T-helper 9 cell (primary cell): ENCODE data around the gene MEX3C.

ENCODE experiments used
- DNase-seq: peaks from one replicate; pipeline ENCODE4 v3.0.0-alpha.2; 2020

The MEX3C gene

DNA sequence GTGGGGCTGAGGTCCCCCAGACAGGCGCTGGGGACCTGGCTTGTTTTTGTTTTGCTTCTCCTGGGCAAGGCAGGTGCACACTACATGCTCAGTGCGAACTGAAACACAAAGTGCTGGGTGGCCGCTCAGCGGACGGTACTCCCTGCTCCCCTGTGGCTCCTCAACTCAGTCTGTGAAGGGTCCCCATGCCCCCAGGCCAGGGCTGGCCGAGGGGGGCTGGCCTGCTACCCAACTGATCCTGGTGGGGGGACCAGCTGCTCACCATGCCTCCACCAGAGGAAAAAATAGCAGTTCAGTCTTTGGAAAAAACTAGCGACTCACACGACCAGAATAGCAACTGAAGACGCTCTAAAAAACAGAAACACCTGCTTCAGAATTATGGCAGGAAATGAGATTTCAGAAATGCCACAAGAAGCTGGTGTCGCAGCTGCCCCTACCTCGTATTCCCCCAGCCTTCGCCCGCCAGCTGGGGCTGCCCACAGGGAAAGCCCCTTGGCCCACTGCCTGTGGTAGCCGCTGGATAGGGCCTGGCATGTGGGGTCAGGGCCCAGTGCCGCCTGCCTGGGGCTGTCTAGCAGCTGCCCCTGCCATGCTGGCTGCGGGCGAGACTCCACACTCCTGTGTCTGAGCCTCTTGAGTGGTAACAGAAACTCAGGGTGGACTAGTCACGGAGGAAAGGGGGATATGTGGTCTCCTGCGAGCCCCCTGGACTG lies 43.7 kb downstream of the MEX3C start:
- DNase-seq = peak; percentile 15

DNA sequence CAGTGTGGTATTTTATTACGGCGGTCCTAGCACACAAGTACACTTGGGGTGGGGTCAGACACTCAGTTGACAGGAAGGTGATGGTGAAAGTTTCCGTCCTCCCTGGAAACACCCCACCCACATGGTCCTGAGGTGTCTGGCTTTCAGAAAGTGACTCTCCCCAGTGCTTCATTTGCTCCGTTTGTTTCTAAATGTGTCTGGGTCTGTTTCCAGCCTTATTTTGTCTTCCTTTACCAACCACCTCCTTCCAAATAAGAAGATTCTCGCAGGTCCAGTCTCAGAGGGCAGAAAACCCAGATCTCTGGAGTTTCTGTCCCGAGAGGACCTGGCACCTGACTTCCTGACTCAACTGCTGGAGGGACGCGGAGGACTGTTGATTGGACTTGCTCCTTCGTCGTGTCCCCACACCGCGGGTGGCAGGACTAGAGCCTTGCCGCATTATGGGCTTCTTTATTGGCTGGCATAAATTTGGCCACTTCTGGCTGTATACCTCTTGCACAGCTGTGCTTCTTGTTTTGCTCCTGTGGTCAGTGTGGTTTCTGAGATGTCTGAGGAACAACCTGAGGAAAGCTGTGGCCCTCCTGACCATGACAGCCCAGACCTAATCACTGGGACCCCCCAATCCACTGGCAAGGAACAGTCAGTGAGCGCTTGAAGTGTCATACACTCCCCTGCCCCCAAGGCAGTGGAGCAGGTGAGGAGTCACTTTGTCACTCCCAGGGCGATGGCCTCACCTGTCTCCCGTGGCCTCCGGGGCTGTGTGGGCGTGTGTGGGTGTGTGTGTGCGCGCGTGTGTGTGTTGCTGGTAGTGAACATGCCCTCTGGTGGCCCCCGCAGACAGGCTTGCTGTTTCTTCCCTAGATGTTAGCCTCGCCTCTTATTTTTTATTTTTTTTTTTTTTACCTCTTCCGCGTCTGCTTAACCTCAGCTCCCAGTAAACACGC lies 45.6 kb downstream of the MEX3C start:
- peak; percentile 38 for DNase-seq

DNA sequence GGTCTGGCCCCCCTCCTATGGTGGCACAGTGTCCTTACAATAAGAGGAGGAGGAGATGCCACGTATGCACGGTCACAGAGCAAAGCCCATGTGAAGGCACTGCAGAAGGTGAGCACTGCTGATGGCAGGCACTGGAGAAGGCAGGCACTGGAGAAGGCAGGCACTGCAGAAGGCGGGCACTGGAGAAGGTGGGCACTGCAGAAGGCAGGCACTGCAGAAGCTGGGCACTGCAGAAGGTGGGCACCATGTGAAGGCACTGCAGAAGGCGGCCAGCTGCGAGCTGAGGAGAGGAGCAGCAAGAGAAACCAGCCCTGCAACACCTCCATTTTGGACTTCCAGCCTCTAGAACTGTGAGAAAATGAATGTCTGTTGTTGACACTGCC lies 46.3 kb downstream of the MEX3C start:
- DNase-seq = no peak

DNA sequence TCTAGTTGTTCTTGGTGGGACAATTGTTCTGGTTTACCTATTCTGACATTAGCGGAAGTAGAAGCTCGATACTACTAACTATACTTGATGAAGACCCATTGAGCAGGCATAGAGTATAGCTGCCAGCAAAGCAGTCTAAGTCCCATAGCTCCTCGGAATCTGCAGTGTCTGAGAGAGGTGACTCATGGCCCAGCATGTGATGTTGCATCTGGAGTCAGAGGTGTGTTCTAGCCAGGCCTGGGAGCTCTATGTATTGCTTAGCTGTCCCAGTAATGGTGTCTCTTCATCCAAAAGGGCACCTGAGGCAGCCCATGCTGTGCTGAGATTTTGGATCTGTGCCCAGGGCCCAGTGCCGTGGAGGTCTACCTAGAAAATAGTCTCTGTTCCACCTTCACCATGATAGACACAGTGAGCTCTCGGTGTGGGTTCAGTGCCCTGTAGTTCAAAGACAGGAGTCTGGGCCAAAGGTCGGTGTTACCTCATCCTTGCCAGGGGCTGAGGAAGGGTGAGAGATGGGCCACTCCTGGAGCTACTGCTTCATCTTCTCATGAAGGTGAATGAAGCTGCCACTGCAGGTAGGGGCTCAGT lies 47.3 kb downstream of the MEX3C start:
- no peak for DNase-seq

DNA sequence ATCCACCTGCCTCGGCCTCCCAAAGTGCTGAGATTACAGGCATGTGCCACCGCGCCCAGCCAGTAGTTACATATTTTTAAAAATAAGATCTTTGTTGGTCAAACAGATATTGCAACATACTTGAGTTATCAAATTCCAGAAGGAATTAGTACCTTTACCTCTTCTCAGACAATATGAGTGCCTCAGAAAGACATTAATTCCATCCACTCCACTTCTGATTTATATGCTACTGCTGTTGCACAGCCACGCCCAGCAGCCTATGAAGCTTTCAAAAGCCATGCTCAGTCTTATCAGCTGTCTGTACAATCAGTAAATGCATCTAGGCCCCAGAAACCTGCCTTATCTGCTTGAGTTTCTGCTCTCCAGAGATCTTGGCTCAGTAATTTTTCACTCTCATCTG lies 47.8 kb downstream of the MEX3C start:
- no peak for DNase-seq

DNA sequence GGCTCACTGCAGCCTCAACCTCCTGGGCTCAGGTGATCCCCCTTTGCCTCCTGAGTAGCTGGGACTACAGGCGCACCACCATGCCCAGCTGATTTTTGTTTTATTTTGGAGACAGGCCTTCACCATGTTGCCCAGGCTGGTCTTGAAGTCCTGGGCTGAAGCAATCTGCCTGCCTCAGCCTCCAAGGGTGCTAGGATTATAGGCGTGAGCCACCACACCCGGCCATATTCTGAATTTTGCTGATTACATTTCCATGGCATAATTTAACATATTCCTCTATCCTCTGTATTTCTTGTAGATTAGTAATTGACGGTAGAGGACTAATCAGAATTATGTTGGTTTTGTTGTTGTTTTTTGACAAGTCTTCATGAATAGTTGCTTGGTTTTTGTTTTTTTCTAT lies 50.6 kb downstream of the MEX3C start:
- no peak for DNase-seq

DNA sequence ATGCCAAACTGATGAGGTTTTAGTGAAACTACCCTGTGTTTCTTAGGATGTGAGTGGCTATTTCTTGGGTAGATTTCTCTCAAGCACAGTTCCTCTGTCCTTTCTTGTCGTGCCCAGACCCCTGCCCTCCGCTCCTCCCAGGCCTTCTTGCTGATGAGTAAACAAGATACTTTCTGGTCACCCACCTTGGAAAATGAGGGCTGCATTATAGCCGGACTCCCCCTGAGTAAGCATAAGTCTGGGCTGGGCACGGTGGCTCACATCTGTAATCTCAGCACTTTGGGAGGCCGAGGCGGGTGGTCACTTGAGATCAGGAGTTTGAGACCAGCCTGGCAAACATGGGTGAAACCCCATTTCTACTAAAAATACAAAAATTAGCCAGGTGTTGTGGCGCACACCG lies 58.5 kb downstream of the MEX3C start:
- no peak for DNase-seq

DNA sequence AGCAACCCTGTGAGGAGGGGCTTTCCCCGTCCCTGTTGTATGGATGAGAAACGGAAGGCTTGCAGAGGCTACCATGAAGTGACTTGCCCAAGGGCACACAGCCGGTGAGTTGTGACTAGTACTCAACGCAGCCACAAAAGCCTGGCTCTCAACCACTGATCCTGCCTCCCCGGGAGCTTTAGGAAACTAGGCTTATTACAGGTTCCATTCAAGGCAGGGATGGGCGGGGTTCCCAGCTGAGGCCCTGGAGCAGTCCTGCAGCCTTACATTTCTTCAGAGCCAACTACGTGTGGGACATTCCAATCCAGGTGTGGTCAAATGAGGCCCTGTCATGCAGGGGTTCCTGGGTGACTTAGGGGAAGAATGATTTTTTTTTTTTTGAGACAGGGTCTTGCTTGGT lies 59.6 kb downstream of the MEX3C start:
- DNase-seq = no peak

DNA sequence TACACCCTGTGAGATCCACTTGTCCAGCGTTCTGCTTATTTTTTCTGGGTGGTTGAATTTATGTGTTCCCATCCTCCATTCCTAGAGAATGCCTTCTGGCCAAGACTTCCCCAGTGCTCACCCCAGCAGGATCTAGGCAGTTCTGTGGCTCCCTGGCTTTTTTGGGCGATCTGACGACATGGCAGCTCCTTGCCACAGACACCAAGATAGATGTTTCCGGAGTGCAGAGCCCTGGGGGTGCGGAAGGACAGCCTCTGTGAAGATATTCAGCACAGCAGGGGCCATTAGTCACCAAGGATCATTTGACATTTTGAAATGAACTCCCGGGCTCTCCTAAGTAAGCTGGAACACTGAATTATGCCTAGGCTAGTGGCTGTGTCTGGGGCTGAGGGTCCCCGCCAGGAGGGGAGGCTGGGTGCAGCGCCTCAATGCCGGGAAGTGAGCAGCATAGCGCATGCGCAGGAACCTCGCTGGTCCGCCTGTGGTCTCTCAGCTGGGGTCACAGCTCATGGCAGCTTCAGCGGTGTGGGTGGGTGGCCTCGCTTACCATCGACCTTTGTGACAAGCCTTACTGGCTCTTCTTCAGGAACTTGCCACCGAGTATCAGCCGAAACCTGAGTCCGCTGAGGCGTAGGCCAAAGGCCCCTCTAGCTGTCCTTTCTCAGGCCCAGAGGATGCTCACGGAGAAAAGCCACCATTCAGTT lies 60.3 kb downstream of the MEX3C start:
- DNase-seq = no peak

DNA sequence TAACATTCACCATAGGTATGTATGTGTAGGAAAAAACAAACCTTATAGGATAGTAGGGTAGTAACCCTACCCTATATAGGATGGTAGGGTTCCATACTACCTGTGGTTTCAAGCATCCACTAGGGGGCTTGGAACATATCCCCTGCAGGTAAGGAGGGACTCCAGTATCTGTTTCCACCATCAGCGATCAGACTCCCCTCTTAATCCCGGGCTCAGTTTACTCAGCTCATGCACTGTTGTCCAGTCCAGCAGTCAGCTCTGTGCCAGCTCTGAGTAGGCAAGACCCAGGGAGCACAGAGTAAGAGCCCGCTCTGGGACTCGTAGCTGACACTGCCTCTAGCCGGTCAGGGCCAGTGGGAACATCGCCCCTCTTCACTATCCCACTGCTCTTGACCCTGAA lies 61.7 kb downstream of the MEX3C start:
- no peak for DNase-seq

DNA sequence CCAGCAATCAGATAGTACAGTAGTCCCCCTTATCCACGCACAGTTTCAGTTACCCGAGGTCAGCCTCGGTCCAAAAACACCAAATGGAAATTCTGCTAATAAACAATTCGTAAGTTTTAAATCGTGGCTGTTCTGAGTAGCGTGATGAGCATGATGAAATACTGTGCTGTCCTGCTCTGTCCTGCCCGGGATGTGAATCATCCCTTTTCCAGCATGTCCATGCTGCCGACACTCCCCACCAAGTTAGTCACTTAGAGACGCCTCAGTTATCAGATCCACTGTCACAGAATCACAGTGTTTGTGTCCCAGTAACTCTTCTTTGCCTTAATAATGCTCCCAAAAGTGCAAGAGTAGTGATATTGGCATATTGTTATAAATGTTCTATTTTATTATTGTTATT lies 62.1 kb downstream of the MEX3C start:
- no peak for DNase-seq

DNA sequence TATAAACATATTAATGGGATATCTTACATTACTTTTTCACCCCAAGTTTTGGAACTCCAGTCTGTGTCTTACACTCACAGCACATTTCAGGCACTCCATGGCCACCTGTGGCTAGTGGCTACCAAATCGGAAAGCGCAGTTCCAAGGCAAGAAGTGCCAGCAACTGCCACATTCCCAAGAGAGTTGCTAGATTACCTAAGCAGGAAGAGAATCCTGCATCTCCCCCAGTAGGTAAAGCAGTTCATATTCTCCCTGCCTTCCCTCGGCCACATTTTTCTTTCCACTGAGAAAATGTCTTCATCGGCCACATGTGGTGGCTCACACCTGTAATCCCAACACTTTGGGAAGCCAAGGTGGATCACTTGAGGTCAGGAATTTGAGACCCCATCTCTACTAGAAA lies 62.8 kb downstream of the MEX3C start:
- no peak for DNase-seq

DNA sequence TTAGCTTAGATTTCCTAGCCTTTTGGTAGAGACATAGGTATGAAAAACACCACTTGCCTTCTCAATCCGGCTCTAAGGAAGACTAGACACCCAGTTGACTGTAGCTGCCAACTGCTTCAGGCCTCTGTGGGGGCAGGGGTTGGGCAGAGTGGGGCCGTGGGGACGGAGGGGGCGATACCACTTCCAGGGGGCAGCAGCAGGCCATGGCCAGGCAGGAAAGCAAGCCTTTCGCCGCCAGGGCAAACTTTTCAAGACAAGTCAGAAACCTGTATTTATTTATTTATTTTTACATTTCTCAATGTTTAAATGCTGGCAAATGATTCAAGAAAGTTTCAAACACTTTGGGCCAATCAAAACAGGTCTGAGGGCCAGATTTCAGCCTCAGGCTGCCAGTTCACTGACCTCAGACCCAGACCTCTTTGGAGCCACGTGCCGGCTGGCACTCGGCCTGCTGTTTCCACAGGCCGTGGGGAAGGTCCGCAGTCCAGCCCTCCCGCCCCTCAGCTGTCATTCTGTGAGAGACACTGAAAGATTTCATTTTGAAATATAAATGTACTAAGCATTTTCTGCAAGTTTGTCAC lies 63.8 kb downstream of the MEX3C start:
- no peak for DNase-seq

DNA sequence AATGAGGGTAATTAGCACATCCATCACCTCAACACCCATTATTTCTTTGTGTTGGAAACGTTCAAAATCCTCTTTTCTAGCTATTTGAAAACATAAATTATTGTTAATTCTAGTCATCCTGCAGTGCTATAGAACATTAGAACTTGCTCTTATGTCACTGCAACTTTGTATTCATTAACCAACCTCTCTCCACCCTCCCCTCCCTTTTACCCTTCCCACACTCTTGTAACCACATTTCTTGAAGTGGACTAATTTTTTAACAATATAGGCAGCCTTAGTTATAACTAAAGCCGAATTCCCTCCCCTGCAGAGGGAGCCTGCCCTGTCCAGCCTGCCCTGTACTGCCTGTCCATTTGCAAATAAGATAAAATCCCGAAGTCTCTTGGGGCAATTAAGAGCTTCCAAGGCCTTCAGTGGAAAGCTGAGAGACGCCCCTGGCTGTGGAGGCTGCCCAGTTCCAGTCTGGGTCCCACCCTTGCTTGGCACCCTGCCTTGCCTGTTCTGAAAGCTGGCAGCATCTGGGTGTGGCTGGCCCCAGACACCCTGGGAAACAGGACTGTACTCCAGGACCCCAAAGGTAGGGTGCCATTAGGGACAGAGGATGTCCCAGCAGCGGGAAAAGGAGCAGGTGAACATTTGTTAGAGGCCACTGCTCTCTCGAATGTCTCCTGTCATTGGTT lies 65.1 kb downstream of the MEX3C start:
- no peak for DNase-seq

DNA sequence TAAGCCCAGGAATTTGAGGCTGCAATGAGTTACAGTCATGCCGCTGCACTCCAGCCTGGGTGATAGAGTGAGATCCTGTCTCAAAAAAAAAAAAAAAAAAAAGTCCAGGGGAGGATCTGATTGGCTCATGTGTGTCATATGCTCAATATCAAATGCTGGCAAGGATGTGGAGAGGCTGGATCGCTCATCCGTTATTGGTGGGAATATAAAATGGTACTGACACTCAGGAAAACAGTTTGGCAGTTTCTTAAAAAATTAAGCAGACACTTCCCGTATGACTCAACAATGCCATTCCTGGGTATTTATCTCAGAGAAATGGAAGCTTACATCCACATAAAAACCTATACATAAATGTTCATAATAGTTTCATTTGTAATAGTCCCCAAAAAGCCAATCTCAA lies 68.9 kb downstream of the MEX3C start:
- no peak for DNase-seq

DNA sequence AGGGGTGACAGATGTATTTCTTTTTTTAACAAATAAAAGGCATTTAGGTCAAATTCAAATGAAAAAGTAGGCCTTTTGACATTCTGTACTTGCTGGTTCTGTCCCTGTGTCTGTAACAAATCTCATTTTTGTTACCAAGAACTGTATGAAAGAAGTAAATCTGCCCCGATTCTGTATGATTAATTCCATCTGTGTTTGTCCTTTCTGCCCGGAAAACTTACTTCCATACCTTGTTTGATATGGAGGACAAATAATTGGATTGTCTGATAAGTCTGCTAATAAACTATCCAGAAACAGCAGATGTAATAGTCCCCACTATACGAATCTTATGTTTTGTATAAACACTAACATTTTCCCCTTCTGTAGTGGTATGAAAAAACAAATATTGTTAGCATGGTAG lies 69.8 kb downstream of the MEX3C start:
- no peak for DNase-seq

DNA sequence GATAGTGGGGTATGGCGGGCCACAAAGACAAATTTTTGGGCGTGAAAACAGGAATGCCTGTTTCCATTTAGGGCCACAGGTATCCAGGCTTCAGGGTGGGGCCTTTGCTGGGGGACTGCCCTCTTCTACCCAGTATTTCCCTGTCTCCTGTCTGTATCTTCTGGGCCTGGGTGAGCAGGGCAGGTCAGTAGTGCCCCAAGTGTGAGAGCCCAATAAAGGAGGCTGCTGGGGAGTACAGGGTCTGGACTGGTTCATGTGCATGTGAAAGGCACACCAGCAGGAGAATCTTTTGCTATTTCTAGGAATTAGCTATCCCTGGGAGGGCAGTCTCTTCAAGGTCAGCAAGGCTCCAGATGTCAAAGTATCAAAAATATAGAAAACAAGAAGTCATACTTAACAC lies 71.5 kb downstream of the MEX3C start:
- DNase-seq = no peak
